Activated CD4-positive, alpha-beta T cell treated with anti-CD3 and anti-CD28 coated beads, Interleukin-2, amount 50 U/mL, for 48 hours (primary cell): ENCODE results near the gene SRY.
"Not testable (repeated sequence)": the region's sequence is repeated elsewhere in the genome, so short reads cannot be mapped to it uniquely, and the experiment has no call there.

Source experiments
- DNase-seq, 2 experiments: peaks; one replicate each; pipeline ENCODE4 v3.0.0-alpha.2; 2020

Gene SRY

GRCh38 chrY:2787600-2787999 is at the start of gene SRY:
Gene SRY, minus strand, starts transcription at chrY:2787682. Its CDS starts 79 bp downstream, at chrY:2787603.
- DNase-seq, result no peak

DNA sequence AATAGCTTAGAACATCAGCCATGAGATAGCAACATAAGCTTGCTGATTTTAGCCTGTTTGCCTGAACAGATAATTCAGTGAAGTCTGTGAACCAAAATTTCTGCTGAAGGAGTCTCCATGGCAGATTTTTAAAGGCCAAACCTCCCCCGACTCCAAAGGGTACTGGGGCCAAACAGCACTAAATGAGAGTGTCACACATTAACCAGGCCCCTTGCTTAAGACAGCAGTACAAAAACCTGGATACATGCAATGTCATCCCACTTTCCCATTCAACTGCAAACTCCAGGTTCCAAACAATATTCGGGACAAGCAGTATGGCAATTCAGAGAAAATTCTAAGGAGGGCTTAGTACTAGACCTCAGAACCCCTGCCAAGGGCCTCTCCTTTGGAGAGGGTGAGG is 49.6 kb upstream of the SRY start:
- no peak for DNase-seq

DNA sequence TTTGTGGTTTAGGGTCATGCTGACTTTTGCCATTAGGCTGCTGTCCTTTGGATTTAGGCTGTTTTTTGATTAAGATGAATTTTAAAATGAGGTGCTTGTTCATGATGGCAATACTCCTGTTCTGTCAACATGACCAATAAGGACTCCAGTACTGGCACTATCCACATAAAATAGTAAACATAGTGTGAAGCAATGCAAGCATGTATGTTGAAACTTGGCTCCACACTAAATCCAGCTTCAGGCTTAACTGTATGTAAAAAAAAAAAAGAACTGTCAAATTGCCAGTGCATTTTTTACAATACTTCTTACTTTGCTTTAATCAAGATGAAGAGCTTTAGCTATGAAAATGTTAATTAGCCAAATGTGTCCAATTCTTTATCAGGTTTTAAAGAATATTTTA is 47.7 kb upstream of the SRY start:
- no peak for DNase-seq

DNA sequence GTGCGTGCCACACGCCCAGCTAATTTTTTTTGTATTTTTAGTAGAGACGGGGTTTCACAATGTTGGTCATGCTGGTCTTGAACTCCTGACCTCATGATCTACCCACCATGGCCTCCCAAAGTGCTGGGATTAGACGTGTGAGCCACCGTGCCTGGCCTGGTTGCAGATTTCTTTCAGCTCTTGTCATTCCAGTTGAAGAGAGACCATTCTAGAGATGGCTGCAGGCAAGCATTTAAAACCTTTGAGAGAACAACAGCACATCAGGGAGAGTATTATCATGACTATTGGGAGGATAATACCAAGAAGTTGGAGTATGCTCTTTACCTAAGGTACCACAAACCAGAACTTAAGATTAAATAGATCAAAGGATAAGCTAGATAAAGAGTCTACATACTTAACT is 41.0 kb upstream of the SRY start:
- no peak for DNase-seq

DNA sequence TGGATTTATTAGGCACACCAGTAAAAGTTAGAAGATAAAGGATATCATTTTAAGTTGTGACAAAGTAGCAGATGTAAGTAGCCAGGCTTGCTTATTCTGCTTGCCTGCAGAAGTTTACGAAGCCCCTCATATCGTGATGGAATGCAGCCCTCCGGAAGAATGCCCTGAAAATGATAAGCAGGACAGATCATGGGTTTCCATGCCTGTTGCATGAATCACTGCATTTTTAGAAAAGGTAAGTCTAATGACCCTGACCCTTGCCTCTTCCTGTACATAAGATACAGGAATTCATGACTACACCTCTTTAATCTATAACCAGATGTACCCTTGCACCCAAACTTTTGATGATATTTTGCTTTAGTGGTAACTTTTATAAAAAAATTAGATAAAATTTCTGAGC is 37.0 kb upstream of the SRY start:
- no peak for DNase-seq

GRCh38 chrY:2817146-2817896 is 29.8 kb upstream of the SRY start:
- DNase-seq, result not testable (repeated sequence)

DNA sequence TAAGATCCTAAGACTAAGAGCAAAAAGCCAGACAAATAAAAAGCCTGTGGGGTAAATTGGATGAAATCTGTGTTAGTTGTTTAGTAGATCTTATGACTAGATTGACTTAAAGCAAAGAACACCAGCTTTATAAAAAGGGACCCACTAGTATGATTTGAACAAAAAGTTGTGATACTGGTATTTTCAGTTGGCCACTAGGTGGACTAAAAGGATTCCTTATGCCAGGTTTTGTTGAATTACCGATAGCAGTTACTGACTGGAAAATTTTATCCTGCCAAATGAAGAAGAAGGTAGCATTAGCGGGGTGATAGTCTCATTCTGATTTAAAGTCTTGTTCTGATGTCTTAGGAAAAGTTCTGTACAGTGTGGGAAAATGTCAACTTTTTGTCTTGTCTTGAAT is 12.8 kb upstream of the SRY start:
- DNase-seq, result no peak

- no peak for DNase-seq
Measured at GRCh38 chrY:2797991-2798390, 10.5 kb upstream of the SRY start.

DNA sequence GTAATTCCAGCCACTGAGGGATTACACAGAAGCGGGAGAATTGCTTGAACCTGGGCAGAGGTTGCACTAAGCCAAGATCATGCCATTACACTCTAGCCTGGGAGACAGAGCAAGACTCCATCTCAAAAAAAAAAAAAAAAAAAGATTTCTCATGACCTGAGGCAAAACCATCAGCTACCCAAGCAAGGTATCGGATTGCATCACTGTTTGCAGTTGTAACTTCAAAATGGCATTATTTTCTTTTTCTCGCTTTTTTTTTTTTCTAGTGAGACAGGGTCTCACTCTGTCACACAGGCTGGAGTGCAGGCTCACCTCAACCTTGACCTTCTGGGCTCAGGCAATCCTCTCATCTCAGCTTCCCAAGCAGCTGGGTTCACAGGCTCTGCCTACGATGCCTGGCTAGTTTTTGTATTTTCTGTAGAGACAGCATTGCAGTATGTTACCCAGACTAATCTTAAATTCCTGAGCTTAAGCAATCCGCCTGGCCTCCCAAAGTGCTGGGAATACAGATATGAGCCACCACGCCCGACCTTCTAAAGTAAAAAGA is 9.6 kb upstream of the SRY start:
- DNase-seq, result no peak

GRCh38 chrY:2789756-2790155 is 2.3 kb upstream of the SRY start:
- no peak for DNase-seq

DNA sequence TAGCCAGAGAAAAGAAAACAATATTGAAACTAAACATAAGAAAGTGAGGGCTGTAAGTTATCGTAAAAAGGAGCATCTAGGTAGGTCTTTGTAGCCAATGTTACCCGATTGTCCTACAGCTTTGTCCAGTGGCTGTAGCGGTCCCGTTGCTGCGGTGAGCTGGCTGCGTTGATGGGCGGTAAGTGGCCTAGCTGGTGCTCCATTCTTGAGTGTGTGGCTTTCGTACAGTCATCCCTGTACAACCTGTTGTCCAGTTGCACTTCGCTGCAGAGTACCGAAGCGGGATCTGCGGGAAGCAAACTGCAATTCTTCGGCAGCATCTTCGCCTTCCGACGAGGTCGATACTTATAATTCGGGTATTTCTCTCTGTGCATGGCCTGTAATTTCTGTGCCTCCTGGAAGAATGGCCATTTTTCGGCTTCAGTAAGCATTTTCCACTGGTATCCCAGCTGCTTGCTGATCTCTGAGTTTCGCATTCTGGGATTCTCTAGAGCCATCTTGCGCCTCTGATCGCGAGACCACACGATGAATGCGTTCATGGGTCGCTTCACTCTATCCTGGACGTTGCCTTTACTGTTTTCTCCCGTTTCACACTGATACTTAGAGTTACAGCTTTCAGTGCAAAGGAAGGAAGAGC is 488 bp downstream of the SRY start:
- no peak for DNase-seq
